Epithelial cell of proximal tubule (primary cell): Measurements from ENCODE around the gene TOX2. TPM values are rescaled to one million over a fixed set of nuclear protein-coding genes. Genes with fewer than 3 reads are reported as not detected.

ENCODE experiments used
- DNase-seq: peaks from one replicate; pipeline ENCODE4 v3.0.0-alpha.2; 2011; ENCODE audit warnings: low read depth
- H3K4me3 ChIP-seq: 2 replicates; pipeline ENCODE4 v1.5.1; 2011; ENCODE audit warnings: low read depth, mild to moderate bottlenecking, low read length
- total RNA-seq: library from RNA; depleted of rRNA; stranded (reverse); fragments of >200 nt; gene quantifications from 2 replicates; pipeline ENCODE4 v1.2.3, GENCODE V29; 2015
- TF ChIP-seq, protein P1 (sequence below): conservative IDR thresholded peaks from 2 replicates; pipeline ENCODE4 v1.5.1; 2012; ENCODE audit warnings: low read depth, mild to moderate bottlenecking, low read length

The TOX2 gene
- total RNA-seq, 1 donor from 2014 or later, result 2.5 TPM

- H3K4me3 ChIP-seq, result no peak overlapping the region
- DNase-seq, result no peak
- TF ChIP-seq, protein P1, sequence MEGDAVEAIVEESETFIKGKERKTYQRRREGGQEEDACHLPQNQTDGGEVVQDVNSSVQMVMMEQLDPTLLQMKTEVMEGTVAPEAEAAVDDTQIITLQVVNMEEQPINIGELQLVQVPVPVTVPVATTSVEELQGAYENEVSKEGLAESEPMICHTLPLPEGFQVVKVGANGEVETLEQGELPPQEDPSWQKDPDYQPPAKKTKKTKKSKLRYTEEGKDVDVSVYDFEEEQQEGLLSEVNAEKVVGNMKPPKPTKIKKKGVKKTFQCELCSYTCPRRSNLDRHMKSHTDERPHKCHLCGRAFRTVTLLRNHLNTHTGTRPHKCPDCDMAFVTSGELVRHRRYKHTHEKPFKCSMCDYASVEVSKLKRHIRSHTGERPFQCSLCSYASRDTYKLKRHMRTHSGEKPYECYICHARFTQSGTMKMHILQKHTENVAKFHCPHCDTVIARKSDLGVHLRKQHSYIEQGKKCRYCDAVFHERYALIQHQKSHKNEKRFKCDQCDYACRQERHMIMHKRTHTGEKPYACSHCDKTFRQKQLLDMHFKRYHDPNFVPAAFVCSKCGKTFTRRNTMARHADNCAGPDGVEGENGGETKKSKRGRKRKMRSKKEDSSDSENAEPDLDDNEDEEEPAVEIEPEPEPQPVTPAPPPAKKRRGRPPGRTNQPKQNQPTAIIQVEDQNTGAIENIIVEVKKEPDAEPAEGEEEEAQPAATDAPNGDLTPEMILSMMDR, result no peak
These were observed 115.7 kb downstream of the TOX2 start for GRCh38 chr20:44030394-44030793.

- no peak for DNase-seq
- TF ChIP-seq, protein P1, result no peak
- H3K4me3 ChIP-seq, result no peak overlapping the region
These were observed 116.4 kb downstream of the TOX2 start for GRCh38 chr20:44031001-44031574.

- no peak for DNase-seq
- H3K4me3 ChIP-seq, result no peak overlapping the region
- TF ChIP-seq, protein P1, result no peak
These were observed 117.3 kb downstream of the TOX2 start for GRCh38 chr20:44031781-44032582.

DNA sequence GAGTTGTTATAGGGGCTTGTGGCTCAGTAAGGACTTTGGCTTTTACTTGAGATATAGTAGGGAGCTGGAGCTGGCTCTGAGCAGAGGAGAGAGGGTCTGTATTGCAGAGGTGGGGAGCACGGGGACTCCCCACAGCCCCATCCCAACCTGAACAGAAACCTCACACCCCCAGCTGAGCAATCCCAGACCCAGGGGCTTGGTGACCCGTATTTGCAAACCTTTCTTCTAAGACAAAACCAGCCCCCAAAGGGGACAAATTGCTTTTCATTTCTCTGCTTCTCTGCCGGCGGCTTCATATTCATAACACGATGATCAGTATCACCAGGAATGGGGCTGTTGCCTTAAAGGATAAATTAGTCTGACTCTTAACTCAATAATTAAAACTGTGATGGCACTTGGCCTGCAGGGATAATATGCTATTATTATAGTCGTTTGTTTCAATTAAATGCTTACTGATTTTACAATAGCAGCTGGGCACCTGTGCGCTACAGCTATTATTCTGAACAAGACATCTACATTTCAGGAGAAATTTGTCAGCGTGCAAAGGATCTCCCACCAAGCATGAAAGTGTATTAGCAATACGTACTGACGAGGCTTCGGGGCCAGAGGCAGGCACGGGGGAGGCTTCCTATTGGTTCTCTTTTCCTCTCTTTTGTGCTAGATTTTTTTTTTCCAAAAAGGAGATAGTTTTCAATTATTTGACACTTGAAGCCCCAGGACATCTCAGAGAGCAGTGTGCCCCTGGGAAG lies 118.1 kb downstream of the TOX2 start:
- TF ChIP-seq, protein P1, result no peak
- no peak overlapping the region for H3K4me3 ChIP-seq
- DNase-seq, result no peak

DNA sequence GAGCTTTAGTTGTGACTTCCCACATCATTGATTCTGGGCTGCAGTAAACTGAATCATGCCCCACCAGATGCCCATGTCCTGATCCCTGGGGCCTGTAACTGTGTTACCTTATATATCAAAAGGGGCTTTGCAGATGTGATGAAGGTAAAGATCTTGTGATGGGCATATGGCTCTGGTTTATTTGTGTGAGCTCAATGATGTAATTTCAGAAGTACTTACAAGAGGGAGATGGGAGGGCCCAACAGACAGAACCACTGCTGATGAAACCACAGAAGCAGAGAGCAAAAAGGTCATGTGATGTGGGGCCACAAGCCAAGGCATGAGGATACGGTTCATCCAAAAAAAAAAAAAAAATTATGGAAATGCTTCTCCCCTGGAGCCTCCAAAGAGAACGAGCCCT lies 118.7 kb downstream of the TOX2 start:
- TF ChIP-seq, protein P1, result no peak
- DNase-seq, result no peak
- H3K4me3 ChIP-seq, result no peak overlapping the region

- TF ChIP-seq, protein P1, result no peak
- H3K4me3 ChIP-seq, result no peak overlapping the region
- no peak for DNase-seq
These were observed 119.2 kb downstream of the TOX2 start for GRCh38 chr20:44033873-44034272.
